Fibroblast of pulmonary artery (primary cell): ENCODE results near the gene PSME4.
A peak's percentile ranks its signal among the peaks of the same experiment; 100 is the strongest.

Source experiments
- DNase-seq: peaks from one replicate; pipeline ENCODE4 v3.0.0-alpha.2; 2010; ENCODE audit warnings: low read depth
- H3K4me3 ChIP-seq: replicated peaks from 2 replicates; pipeline ENCODE4 v1.5.1; 2011; ENCODE audit warnings: low read depth, mild to moderate bottlenecking, control low read depth, low read length, moderate library complexity
- CTCF ChIP-seq: IDR thresholded peaks from 2 replicates; pipeline ENCODE4 v1.5.1; 2011; ENCODE audit warnings: mild to moderate bottlenecking, control low read depth, low read length, inconsistent platforms; ENCODE audit errors: missing control alignments

Gene PSME4

GRCh38 chr2:53970724-53971602, at the start of gene PSME4:
Gene PSME4 (minus strand): TSS chr2:53970993. CDS start chr2:53970784, 209 bp downstream.
- TF ChIP-seq CTCF, result no peak
- H3K4me3 ChIP-seq, result peak within 1 kb of the TSS; percentile 95
- DNase-seq, result peak; percentile 92

- TF ChIP-seq CTCF, result no peak
- no peak overlapping the region for H3K4me3 ChIP-seq
- peak; percentile 54 for DNase-seq
Measured at GRCh38 chr2:54015798-54016699, 45.3 kb upstream of the PSME4 start.

- DNase-seq, result no peak
- no peak overlapping the region for H3K4me3 ChIP-seq
- TF ChIP-seq CTCF, result no peak
Measured at GRCh38 chr2:54013996-54014395, 43.2 kb upstream of the PSME4 start.

GRCh38 chr2:54012538-54013141, 41.8 kb upstream of the PSME4 start:
- no peak for TF ChIP-seq CTCF
- no peak overlapping the region for H3K4me3 ChIP-seq
- no peak for DNase-seq

- H3K4me3 ChIP-seq, result no peak overlapping the region
- DNase-seq, result no peak
- TF ChIP-seq CTCF, result no peak
Measured at GRCh38 chr2:54009549-54009948, 38.8 kb upstream of the PSME4 start.

- TF ChIP-seq CTCF, result no peak
- DNase-seq, result no peak
- H3K4me3 ChIP-seq, result no peak overlapping the region
Measured at GRCh38 chr2:54008439-54008838, 37.6 kb upstream of the PSME4 start.
